HEK293T (cell line): ENCODE results near the gene GRID2.

Source experiments
- CTBP1 ChIP-seq: fragments of 450-650 bp; IDR thresholded peaks from 2 replicates; pipeline ENCODE4 v1.6.1; 2016; ENCODE audit warnings: borderline replicate concordance
- FOXA1 ChIP-seq: fragments of 450-650 bp; IDR thresholded peaks from 2 replicates; pipeline ENCODE4 v1.6.1; 2016; ENCODE audit warnings: mild to moderate bottlenecking
- HDGF ChIP-seq: fragments of 450-650 bp; IDR thresholded peaks from 2 replicates; pipeline ENCODE4 v1.6.1; 2017; ENCODE audit warnings: antibody characterized with exemption, borderline replicate concordance
- LEF1 ChIP-seq: fragments of 450-650 bp; IDR thresholded peaks from 2 replicates; pipeline ENCODE4 v1.6.1; 2017; ENCODE audit warnings: mild to moderate bottlenecking, borderline replicate concordance
- TARDBP ChIP-seq: fragments of 450-650 bp; IDR thresholded peaks from 2 replicates; pipeline ENCODE4 v1.6.1; 2016

- TF ChIP-seq TARDBP = no peak
- TF ChIP-seq HDGF = no peak
- no peak for TF ChIP-seq LEF1
- no peak for TF ChIP-seq CTBP1
- no peak for TF ChIP-seq FOXA1
These were observed 431.4 kb downstream of the GRID2 start for GRCh38 chr4:92735025-92735665.
